ENCODE measurements around the gene SLC25A25.
"Not testable (repeated sequence)": the region's sequence is repeated elsewhere in the genome, so short reads cannot be mapped to it uniquely, and the experiment has no call there.

Gene SLC25A25

DNA sequence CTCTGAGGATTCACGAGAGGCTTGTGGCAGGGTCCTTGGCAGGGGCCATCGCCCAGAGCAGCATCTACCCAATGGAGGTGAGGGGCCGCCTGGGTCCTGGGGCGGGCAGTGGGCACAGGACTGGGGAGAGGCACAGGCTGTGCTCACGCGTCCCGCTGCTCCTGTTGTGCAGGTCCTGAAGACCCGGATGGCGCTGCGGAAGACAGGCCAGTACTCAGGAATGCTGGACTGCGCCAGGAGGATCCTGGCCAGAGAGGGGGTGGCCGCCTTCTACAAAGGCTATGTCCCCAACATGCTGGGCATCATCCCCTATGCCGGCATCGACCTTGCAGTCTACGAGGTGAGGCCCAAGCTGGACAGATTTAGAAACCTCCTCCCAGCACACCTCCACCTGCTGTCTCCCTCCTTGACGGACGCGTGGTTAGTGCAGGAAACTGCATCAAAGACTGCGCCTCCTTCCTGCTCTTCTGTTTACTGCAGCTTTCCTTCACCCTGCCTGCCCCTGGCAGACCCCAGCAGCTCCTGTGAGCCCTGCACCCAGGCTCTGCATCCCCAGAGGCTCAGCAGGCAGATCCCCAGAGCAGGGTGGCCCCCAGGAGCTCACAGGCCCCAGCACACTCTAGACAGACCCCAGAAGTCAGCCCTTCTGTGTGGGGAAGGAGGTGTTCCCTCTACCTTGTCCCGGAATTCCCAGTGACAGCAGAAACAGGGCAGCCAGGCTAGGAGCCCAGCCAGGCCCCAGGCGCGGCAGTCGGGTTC, 38.3 kb downstream of the SLC25A25 start:
- Histone ChIP-seq H3K27ac (ENCODE audit: low read depth, low read length) (no peak overlapping the region), H3K36me3 (ENCODE audit: control insufficient read depth, insufficient read depth, low read length) (peaks cover 68% of the 10 kb centered on the region), H3K4me3 (ENCODE audit: low read depth, low read length) (no peak overlapping the region), H3K9me3 (ENCODE audit: control insufficient read depth, insufficient read depth, low read depth, low read length) (no peaks in the 10 kb centered on the region), H3K27me3 (ENCODE audit: control insufficient read depth, insufficient read depth, low read length) (no peaks in the 10 kb centered on the region), H3K9ac (ENCODE audit: low read length) (no peak overlapping the region), H3K4me1 (ENCODE audit: control insufficient read depth, insufficient read depth, low read length) (peaks cover 4% of the 10 kb centered on the region)

DNA sequence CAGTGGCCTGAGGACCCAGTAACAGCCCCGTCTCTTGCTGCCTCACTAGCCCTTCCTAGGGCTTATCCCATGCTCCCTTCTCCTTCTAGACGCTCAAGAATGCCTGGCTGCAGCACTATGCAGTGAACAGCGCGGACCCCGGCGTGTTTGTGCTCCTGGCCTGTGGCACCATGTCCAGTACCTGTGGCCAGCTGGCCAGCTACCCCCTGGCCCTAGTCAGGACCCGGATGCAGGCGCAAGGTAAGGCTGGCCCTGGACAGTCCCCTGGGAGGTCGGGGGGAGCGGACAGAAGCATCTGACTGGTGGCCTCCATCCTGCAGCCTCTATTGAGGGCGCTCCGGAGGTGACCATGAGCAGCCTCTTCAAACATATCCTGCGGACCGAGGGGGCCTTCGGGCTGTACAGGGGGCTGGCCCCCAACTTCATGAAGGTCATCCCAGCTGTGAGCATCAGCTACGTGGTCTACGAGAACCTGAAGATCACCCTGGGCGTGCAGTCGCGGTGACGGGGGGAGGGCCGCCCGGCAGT, 39.0 kb downstream of the SLC25A25 start:
- no peaks in the 10 kb centered on the region for H3K9me3 ChIP-seq (ENCODE audit: control insufficient read depth, insufficient read depth, low read depth, low read length)
- no peak overlapping the region for H3K4me3 ChIP-seq (ENCODE audit: low read depth, low read length)
- H3K36me3 ChIP-seq (ENCODE audit: control insufficient read depth, insufficient read depth, low read length), result peaks cover 66% of the 10 kb centered on the region
- H3K9ac ChIP-seq (ENCODE audit: low read length), result no peak overlapping the region
- peaks cover under 1% of the 10 kb centered on the region; the same call in 1 of the 2 replicates for H3K4me1 ChIP-seq (ENCODE audit: control insufficient read depth, insufficient read depth, low read length)
- H3K27ac ChIP-seq (ENCODE audit: low read depth, low read length), result no peak overlapping the region
- no peaks in the 10 kb centered on the region for H3K27me3 ChIP-seq (ENCODE audit: control insufficient read depth, insufficient read depth, low read length)

DNA sequence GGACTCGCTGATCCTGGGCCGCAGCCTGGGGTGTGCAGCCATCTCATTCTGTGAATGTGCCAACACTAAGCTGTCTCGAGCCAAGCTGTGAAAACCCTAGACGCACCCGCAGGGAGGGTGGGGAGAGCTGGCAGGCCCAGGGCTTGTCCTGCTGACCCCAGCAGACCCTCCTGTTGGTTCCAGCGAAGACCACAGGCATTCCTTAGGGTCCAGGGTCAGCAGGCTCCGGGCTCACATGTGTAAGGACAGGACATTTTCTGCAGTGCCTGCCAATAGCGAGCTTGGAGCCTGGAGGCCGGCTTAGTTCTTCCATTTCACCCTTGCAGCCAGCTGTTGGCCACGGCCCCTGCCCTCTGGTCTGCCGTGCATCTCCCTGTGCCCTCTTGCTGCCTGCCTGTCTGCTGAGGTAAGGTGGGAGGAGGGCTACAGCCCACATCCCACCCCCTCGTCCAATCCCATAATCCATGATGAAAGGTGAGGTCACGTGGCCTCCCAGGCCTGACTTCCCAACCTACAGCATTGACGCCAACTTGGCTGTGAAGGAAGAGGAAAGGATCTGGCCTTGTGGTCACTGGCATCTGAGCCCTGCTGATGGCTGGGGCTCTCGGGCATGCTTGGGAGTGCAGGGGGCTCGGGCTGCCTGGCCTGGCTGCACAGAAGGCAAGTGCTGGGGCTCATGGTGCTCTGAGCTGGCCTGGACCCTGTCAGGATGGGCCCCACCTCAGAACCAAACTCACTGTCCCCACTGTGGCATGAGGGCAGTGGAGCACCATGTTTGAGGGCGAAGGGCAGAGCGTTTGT, 39.6 kb downstream of the SLC25A25 start:
- Histone ChIP-seq H3K9ac (ENCODE audit: low read length) (no peak overlapping the region), H3K27me3 (ENCODE audit: control insufficient read depth, insufficient read depth, low read length) (no peaks in the 10 kb centered on the region), H3K9me3 (ENCODE audit: control insufficient read depth, insufficient read depth, low read depth, low read length) (no peaks in the 10 kb centered on the region), H3K27ac (ENCODE audit: low read depth, low read length) (no peak overlapping the region), H3K36me3 (ENCODE audit: control insufficient read depth, insufficient read depth, low read length) (peaks cover 59% of the 10 kb centered on the region), H3K4me1 (ENCODE audit: control insufficient read depth, insufficient read depth, low read length) (no peaks in the 10 kb centered on the region), H3K4me3 (ENCODE audit: low read depth, low read length) (no peak overlapping the region)

DNA sequence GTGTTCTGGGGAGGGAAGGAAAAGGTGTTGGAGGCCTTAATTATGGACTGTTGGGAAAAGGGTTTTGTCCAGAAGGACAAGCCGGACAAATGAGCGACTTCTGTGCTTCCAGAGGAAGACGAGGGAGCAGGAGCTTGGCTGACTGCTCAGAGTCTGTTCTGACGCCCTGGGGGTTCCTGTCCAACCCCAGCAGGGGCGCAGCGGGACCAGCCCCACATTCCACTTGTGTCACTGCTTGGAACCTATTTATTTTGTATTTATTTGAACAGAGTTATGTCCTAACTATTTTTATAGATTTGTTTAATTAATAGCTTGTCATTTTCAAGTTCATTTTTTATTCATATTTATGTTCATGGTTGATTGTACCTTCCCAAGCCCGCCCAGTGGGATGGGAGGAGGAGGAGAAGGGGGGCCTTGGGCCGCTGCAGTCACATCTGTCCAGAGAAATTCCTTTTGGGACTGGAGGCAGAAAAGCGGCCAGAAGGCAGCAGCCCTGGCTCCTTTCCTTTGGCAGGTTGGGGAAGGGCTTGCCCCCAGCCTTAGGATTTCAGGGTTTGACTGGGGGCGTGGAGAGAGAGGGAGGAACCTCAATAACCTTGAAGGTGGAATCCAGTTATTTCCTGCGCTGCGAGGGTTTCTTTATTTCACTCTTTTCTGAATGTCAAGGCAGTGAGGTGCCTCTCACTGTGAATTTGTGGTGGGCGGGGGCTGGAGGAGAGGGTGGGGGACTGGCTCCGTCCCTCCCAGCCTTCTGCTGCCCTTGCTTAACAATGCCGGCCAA, 40.4 kb downstream of the SLC25A25 start:
- no peaks in the 10 kb centered on the region for H3K9me3 ChIP-seq (ENCODE audit: control insufficient read depth, insufficient read depth, low read depth, low read length)
- peaks cover 56% of the 10 kb centered on the region for H3K36me3 ChIP-seq (ENCODE audit: control insufficient read depth, insufficient read depth, low read length)
- H3K27ac ChIP-seq (ENCODE audit: low read depth, low read length), result no peak overlapping the region
- H3K4me3 ChIP-seq (ENCODE audit: low read depth, low read length), result no peak overlapping the region
- no peaks in the 10 kb centered on the region for H3K4me1 ChIP-seq (ENCODE audit: control insufficient read depth, insufficient read depth, low read length)
- no peak overlapping the region for H3K9ac ChIP-seq (ENCODE audit: low read length)
- H3K27me3 ChIP-seq (ENCODE audit: control insufficient read depth, insufficient read depth, low read length), result no peaks in the 10 kb centered on the region

GRCh38 chr9:128109050-128109709, 41.1 kb downstream of the SLC25A25 start:
- Histone ChIP-seq H3K4me1 (ENCODE audit: control insufficient read depth, insufficient read depth, low read length) (no peaks in the 10 kb centered on the region), H3K9ac (ENCODE audit: low read length) (no peak overlapping the region), H3K36me3 (ENCODE audit: control insufficient read depth, insufficient read depth, low read length) (peaks cover 53% of the 10 kb centered on the region), H3K9me3 (ENCODE audit: control insufficient read depth, insufficient read depth, low read depth, low read length) (no peaks in the 10 kb centered on the region), H3K27ac (ENCODE audit: low read depth, low read length) (no peak overlapping the region), H3K4me3 (ENCODE audit: low read depth, low read length) (no peak overlapping the region), H3K27me3 (ENCODE audit: control insufficient read depth, insufficient read depth, low read length) (no peaks in the 10 kb centered on the region)

DNA sequence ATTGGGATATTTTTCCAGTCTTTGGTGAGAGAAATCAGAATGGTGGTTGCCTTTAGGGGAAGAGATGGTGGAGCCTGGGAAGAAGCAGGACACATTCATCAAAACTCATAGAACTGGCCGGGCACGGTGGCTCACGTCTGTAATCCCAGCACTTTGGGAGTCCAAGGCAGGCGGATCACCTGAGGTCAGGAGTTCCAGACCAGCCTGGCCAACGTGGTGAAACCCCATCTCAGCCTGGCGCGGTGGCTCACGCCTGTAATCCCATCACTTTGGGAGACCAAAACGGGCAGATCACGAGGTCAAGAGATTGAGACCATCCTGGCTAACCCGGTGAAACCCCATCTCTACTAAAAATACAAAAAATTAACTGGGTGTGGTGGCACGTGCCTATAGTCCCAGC, 43.7 kb downstream of the SLC25A25 start:
- H3K9ac ChIP-seq (ENCODE audit: low read length); H3K27me3 ChIP-seq (ENCODE audit: control insufficient read depth, insufficient read depth, low read length); H3K4me1 ChIP-seq (ENCODE audit: control insufficient read depth, insufficient read depth, low read length); H3K4me3 ChIP-seq (ENCODE audit: low read depth, low read length); H3K9me3 ChIP-seq (ENCODE audit: control insufficient read depth, insufficient read depth, low read depth, low read length); H3K27ac ChIP-seq (ENCODE audit: low read depth, low read length): not testable (repeated sequence)
- H3K36me3 ChIP-seq (ENCODE audit: control insufficient read depth, insufficient read depth, low read length), result peaks cover 49% of the 10 kb centered on the region

DNA sequence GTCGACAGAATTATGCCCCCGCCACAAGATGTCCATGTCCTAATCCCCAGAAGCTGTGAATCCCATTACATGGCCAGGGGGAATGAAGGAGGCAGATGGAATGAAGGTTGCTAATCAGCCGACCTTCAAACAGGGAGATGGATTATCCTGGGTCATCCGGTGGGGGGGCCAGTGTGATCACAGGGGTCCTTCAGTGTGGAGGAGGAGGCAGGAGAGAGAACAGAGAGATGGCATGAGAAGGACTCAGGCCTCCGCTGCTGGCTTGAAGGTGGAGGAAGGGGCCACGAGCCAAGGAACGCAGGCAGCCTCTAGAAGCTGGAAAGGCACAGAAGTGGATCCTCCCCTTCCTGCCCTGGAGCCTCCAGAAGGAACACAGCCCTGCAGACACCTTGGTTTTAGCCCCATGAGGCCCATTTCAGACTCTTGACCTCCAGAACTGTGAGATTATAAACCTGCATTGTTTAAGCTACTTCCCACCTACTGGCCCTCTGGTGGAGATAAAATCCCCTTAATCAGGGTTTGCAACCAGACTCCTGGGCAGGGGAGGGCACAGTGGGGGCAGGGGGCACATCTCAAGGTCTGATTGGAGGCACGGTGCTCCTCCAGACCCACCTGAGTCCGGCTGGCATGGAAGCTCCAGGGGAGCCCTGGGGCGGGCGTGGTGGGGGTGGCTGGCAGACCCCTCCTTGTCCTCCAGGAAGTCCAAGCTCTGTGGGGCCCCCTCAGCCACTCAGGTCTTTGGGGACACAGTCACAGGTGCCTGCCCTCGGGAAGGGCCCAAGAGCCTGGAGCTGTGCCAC, 45.7 kb downstream of the SLC25A25 start:
- Histone ChIP-seq H3K4me3 (ENCODE audit: low read depth, low read length) (no peak overlapping the region), H3K27ac (ENCODE audit: low read depth, low read length) (no peak overlapping the region), H3K9me3 (ENCODE audit: control insufficient read depth, insufficient read depth, low read depth, low read length) (no peaks in the 10 kb centered on the region), H3K9ac (ENCODE audit: low read length) (no peak overlapping the region), H3K27me3 (ENCODE audit: control insufficient read depth, insufficient read depth, low read length) (no peaks in the 10 kb centered on the region), H3K36me3 (ENCODE audit: control insufficient read depth, insufficient read depth, low read length) (peaks cover 30% of the 10 kb centered on the region), H3K4me1 (ENCODE audit: control insufficient read depth, insufficient read depth, low read length) (peaks cover 8% of the 10 kb centered on the region; the same call in 1 of the 2 replicates)

DNA sequence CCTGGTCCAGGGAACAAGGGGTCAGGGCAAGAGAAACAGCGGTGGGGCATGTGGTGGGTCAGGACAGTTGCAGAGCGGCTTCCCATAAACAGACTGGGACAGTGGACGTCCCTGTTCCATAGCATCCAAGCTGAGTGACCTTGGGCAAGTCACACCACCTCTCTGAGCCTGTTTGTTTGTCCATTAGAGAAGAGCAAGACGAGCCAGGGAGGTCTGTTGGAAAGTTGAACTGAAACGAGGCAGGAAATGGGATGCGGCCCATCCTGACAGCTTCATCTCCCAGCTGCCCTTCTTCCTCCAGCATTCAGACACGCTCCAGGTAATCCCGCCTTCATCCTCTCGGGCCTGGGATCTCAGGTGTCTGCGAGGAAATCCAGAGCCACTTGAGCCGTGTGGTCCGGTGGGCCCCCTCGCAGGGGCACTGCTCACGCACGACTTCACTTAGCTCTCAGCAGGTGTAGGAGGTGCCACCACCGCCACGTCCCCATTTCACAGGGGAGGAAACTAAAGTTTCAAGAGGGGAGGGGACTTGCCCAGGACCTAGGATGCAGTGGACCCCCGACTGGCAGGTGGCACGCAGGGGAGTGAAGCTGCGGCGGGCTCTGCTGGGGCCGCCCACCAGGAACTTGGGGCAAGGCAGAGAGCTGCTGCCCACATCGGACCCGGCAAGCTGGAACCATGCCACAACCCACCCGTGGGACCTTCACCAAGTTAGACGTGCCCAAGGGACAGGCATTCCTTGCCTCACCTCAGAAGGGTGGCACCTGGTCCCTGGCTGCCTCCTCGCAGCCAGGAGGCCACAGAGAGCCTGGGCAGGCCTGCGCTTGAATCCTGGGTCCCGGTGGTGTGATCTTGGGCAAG, 46.5 kb downstream of the SLC25A25 start:
- no peak overlapping the region for H3K4me3 ChIP-seq (ENCODE audit: low read depth, low read length)
- H3K4me1 ChIP-seq (ENCODE audit: control insufficient read depth, insufficient read depth, low read length), result peaks cover 8% of the 10 kb centered on the region; the same call in 1 of the 2 replicates
- no peak overlapping the region for H3K9ac ChIP-seq (ENCODE audit: low read length)
- no peaks in the 10 kb centered on the region for H3K9me3 ChIP-seq (ENCODE audit: control insufficient read depth, insufficient read depth, low read depth, low read length)
- no peaks in the 10 kb centered on the region for H3K27me3 ChIP-seq (ENCODE audit: control insufficient read depth, insufficient read depth, low read length)
- H3K27ac ChIP-seq (ENCODE audit: low read depth, low read length), result no peak overlapping the region
- peaks cover 29% of the 10 kb centered on the region for H3K36me3 ChIP-seq (ENCODE audit: control insufficient read depth, insufficient read depth, low read length)

DNA sequence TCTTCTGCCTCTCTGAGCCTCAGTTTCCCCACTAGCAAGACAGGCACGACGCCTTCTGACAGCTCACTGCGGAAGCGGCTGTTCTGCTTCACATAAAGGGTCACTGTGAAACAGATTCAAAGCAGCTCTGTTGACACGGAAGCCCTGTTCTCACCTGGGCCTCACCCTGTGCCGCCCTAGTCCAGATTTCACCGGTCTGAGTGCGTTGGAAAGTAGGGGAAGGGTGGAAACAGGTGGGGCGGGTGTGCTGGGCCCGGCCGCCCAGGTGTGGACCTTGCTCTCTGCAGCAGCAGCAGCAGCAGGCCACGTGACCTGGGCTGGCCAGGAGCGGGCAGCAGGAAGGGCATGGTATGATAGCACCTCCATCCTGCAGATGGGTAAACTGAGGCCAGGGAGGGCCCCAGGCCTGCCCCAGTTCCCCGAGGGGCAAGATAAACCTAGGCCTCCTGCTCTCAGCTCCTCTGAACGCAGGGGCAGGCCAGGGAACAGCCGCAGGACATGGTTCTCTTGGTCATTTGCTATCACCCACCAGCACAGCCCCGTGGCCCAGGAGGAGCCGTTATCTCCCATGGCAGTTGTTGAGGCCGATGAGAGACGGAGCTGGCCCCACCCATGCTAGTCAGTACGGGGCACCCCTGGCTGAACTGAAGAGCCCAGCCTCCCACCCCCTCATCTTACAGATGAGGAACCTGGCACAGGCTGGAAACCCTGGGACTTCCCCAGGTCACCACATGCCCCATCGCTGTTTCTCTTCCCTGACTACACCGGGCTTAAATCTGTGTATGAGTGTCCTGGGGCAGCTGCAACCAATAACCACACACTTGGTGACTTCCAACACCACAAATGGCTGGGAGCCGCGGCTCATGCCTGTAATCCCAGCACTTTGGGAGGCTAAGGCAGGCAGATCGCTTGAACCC, 47.4 kb downstream of the SLC25A25 start:
- no peaks in the 10 kb centered on the region for H3K27me3 ChIP-seq (ENCODE audit: control insufficient read depth, insufficient read depth, low read length)
- H3K9ac ChIP-seq (ENCODE audit: low read length), result no peak overlapping the region
- peaks cover 8% of the 10 kb centered on the region; the same call in 1 of the 2 replicates for H3K4me1 ChIP-seq (ENCODE audit: control insufficient read depth, insufficient read depth, low read length)
- no peak overlapping the region for H3K27ac ChIP-seq (ENCODE audit: low read depth, low read length)
- no peaks in the 10 kb centered on the region for H3K9me3 ChIP-seq (ENCODE audit: control insufficient read depth, insufficient read depth, low read depth, low read length)
- H3K4me3 ChIP-seq (ENCODE audit: low read depth, low read length), result no peak overlapping the region
- H3K36me3 ChIP-seq (ENCODE audit: control insufficient read depth, insufficient read depth, low read length), result peaks cover 32% of the 10 kb centered on the region

All from HUES6 (cell line).